Heart left ventricle (tissue), 13 donors: ENCODE results near the gene RYR3.

Experiments used
- POLR2A ChIP-seq, 2 donors: fragments of 450-650 bp; IDR thresholded peaks; one replicate each; pipeline ENCODE4 v1.6.1; 2017; ENCODE audit warnings: antibody characterized with exemption in 2 of 2, mild to moderate bottlenecking in 2 of 2, moderate library complexity in 2 of 2
- TF ChIP-seq, protein P1 (sequence below), 12 donors: fragments of 200-600 bp; sonication (generic) in 4 of 12; IDR thresholded peaks; one replicate each; pipeline versions ENCODE4 v1.5.0 to v1.8.0; 2018 to 2022; ENCODE audit warnings: antibody characterized with exemption in 12 of 12, mild to moderate bottlenecking in 5 of 12
- donor health status: ischemic (EF 13 %, LVEDD 7.1; RV severe dilation, severe dysfunction).
- donor health status: DM: no; HTN: yes; CAD: no.
- donor health status: DM: no; HTN: no; CAD: no.
- donor health status: ischemic (EF 25% LVEDD 6.9; RV normal size, moderate dysfunction).
- donor health status: ischemic (EF 25% LVEDD 5.7; RV mildly dilated, moderate dysfunction).
- donor health status: ischemic (EF 35%, LVEDD 5.7; RV mildly dilated, moderate dysfunction).
- donor health status: nonischemic (EF 11% LVEDD 7.7; RV severe dilation, severe dysfunction).
- donor health status: DM: yes; HTN: yes; CAD: no.
- donor health status: PGD.
- donor health status: ischemic (EF 29% LVEDD 5.4; RV normal size, mild dysfunction).
- donor health status: nonischemic (EF 23%, LVEDD 6.1; RV moderate dilation, normal function).

DNA sequence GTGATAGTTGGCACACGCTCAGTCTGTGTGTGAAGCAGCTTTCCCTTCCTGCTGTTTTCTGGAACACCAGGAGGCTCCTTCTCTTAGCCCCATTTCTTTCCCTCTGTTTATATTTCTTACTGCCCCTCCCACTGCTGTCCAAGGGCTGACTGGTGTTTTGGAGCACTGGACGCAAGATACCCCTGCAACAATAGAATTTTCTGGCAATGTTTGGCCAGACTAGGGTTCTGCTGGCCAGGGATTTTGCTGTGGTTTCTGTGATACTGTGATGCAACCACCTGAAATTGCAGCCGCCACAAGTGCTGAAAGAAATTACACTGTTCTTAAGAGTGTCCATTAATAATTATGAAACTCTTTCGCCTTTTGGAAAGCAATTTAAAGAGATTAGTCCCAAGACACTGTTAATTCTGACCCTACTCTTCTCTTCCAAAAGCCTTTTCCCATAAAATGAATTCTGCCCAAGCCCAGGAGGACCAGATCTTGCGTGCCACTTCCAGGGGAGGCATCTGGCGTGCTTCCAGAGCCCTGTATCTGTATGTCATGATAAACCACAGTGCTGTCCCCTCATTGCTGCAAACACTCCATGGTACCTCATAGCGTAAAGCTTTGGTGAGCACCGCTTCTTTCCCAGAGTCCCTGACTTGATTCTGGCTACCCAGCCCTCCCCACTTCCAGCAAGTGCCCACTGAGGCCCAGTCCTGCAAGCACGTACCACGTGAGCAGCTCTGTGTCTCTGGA is 498.1 kb downstream of the RYR3 start:
- TF ChIP-seq, protein P1, sequence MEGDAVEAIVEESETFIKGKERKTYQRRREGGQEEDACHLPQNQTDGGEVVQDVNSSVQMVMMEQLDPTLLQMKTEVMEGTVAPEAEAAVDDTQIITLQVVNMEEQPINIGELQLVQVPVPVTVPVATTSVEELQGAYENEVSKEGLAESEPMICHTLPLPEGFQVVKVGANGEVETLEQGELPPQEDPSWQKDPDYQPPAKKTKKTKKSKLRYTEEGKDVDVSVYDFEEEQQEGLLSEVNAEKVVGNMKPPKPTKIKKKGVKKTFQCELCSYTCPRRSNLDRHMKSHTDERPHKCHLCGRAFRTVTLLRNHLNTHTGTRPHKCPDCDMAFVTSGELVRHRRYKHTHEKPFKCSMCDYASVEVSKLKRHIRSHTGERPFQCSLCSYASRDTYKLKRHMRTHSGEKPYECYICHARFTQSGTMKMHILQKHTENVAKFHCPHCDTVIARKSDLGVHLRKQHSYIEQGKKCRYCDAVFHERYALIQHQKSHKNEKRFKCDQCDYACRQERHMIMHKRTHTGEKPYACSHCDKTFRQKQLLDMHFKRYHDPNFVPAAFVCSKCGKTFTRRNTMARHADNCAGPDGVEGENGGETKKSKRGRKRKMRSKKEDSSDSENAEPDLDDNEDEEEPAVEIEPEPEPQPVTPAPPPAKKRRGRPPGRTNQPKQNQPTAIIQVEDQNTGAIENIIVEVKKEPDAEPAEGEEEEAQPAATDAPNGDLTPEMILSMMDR (IDR thresholded peaks at IDR 0.05), result no peak
- TF ChIP-seq POLR2A (IDR thresholded peaks at IDR 0.05), result no peak
